ENCODE measurements around the gene RNF128.
A peak's percentile ranks its signal among the peaks of the same experiment; 100 is the strongest.
"Not testable (repeated sequence)": the region's sequence is repeated elsewhere in the genome, so short reads cannot be mapped to it uniquely, and the experiment has no call there.

Gene RNF128

GRCh38 chrX:106742805-106743204 lies 16.3 kb downstream of the RNF128 start:
- no peak for DNase-seq (ENCODE audit: low spot score)

- no peak for DNase-seq (ENCODE audit: low spot score)
Measured at GRCh38 chrX:106748377-106748776, 21.9 kb downstream of the RNF128 start.

DNA sequence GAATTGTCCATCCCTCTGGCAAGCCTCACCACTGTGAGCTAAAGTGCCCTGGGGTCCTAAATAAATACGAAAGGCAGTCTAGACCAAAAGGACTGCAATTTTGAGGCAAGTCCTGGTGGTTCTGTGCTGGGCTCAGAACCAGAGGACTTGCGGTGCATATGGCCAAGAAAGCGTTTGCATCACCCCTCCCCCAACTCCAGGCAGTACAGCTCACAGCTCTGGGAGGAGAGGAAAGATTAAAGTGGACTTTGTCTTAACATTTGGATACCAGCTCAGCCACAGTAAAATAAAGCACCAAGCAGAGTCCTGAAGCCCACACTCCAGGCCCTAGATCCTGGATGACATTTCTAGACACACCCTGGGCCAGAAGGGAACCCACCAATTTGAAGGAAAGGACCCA lies 24.9 kb downstream of the RNF128 start:
- DNase-seq (ENCODE audit: low spot score), result no peak

DNA sequence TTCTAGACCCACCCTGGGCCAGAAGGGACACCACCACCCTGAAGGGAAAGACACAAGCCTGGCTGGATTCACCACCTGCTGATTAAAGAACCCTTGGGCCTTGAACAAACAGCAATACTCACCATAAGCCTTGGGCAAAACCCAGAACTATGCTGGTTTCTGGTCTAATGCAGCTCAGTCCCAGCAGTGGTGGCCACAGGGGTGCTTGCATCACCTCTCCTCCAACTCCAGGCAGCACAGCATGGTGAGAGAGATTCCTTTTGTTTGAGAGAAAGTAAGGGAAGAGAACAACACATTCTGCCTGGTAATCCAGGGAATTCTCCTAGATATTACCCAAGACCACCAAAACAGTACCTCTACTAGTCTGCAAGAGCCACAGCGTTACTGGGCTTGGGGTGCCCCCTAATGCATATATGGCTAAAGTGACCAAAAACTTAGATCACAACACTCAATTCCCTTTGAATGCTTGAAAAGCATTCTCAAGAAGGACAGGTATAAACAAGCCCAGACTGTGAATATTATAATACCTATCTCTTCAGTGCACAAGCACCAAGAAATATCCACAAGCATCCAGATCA lies 25.7 kb downstream of the RNF128 start:
- no peak for DNase-seq (ENCODE audit: low spot score)

- DNase-seq (ENCODE audit: low spot score), result not testable (repeated sequence)
Measured at GRCh38 chrX:106769288-106769687, 42.8 kb downstream of the RNF128 start.

GRCh38 chrX:106774981-106775380 lies 48.5 kb downstream of the RNF128 start:
- DNase-seq (ENCODE audit: low spot score), result no peak

DNA sequence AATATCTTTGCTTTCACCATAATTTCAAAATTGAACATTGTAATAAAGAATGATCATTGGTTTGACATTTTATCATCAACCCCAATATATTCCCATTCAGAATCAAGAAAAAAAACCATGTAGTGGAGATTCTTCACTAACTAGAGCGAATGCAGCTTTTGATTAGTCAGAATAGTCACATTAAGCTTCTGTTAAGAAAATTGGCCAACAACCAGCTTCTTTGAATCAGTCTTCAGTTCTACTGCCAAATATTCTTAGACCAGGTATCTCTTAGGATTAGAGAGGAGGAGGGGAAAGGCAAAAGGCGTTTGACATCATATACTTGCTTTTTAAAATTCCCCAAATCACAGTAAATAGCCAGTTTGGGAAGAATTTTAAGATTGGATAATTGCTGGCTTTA lies 53.8 kb downstream of the RNF128 start:
- no peak for DNase-seq (ENCODE audit: low spot score)

DNA sequence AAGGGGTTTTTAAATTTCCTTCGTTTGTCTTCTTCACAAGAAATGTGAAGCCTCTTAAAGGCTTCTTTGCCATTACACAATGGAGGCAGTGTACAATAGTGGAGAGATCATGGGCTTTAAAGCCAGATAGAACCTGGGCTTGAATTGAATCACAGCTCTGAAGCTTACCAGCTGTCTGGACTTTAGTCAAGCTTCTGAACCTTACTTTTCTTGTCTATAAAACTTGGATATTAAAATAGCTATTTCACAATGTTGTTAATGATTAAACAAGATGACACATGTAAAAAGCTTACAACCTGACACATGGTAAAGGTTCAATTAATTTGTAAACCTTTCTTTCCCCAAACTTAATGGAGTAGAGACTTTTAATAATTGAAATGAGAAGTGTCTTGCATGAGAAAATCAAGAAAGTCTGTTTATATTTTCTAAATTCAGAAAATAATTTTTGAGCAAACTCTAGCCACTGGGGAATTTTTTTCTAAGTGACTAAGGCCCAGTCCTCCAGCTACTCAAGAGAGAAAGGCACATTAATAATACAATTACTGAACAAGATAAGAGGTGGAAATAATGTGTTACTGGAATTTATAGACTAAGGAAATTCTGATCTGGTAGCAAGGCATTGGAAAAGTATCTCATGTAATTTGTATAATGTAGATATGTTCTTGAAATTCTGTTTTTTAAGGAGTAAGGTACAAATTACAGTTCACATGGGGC lies 54.3 kb downstream of the RNF128 start:
- DNase-seq (ENCODE audit: low spot score), result no peak

DNA sequence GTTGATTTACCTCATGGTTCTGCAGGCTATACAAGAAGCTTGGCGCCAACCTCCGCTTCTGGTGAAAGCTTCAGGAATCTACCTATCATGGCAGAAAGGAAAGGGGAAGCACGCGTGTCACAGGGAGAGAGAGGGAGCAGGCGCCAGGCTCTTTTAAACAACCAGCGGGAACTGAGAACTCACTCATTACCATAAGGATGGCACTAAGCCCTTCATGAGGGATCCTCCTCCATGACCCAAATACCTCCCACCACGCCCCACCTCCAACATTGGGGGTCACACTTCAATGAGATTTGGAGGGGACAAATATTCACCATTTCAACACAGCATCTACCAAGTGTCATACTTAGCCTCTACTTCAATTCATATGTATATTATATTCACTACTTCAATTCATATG lies 57.2 kb downstream of the RNF128 start:
- no peak for DNase-seq (ENCODE audit: low spot score)

DNA sequence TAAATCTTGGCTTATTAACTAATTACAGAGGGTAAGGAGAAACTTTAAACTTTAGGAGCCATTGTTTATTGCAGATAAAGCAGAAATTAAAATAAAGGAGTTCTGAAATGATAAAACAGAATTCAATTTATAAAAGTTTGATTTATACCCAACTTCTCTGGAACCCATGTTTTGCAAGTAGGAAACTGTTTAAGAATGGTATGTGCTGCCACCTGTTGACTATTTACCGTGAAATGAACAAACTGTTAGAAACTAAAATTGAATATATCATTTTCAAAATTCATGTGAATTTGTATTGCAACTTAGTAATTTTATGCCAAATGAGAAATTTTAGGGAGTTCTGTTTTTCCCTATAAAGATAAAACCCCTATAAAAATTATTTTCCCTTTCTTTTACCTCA lies 65.0 kb downstream of the RNF128 start:
- DNase-seq (ENCODE audit: low spot score), result no peak

DNA sequence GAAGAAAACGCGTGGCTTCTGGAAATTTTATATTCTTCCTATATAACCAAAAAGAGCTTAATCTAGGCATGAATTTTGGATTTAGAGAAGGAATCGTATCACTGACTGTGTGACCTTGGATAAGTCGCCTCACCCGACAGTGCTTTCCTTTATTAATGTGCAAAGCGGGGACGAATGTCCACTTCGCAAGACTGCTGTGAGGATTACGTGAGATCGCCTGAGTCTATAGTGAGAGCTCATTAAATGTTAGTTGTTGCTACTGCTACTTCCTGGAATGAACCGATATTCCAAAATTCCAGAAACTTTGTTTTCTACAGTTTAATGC lies 75.5 kb downstream of the RNF128 start:
- peak; percentile 8 for DNase-seq (ENCODE audit: low spot score)

DNA sequence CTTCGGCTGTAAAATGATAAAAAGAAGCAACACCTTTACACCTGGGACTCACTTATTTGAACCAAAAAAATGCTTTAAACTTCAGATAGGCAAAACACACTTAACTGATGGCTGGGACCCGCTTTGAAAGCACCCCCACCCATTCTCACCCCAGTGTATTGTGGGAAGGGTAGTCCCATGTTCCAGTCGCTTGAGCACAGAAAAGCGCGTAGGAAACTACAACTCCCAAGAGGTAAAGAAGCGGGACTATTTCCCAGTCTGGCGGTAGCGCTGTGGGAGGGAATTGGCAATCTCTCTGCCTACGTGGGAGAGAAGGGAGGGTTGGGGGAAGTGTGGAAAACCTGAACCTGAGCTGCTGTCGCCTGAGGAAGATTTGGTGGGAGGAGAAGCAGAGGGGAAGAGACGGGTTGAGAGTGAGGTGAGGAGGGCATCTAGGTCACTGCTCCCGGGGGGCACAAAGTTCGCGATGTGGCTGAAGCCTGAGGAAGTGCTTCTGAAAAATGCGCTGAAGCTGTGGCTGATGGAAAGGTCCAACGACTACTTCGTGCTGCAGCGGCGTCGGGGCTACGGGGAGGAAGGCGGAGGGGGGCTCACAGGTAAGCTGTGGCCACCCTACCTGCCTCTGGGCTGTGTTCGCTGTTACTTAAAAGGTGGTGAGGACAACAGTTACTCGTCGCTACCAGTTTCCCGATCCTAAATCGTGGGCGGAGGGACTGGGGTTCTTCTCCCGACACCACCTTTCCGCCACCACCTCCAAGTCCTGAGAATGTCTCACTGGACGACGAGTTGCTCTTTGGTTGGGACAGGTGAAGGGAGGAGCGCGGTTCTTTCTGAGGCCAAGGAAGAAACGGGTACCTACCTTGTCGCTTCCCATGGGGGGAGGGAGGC lies 76.1 kb downstream of the RNF128 start, which contains the start of gene TBC1D8B:
Gene TBC1D8B (plus strand): TSS at position 286 of the 888 bp plus-strand sequence. CDS start 181 bp downstream, at position 467.
- peak; percentile 82 for DNase-seq (ENCODE audit: low spot score)

DNA sequence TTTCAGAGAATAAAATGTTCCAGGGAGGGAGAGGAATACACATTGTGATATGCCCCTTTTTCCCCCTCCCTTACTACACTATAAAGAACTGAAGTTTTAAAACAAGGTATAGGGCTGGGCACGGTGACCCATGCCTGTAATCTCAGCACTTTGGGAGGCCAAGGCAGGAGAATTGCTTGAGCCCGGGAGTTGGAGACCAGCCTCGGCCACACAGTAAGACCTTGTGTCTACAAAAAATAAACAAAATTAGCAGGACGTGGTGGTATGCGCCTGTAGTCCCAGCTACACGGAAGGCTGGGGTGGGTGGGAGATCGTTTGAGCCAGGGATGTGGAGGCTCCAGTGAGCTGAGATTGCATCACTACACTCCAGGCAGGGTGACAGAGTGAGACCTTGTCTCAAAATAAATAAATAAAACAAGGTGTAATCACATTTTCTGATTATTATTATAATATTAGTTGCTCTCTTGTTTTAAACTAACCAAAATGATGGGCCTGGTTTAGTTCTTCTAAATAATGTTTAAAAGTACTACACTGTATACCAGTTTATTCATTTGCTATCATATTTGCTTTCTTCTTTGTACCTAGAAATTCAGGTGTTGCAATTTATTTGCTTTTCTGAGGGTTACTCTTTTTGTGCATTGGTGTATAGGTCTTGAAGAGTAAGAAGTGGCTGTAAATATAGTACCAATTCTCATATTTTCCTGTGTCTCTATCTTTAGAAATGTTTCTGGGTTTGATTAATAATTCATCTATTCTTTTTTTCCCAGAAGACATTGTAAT lies 84.8 kb downstream of the RNF128 start:
- no peak for DNase-seq (ENCODE audit: low spot score)

DNA sequence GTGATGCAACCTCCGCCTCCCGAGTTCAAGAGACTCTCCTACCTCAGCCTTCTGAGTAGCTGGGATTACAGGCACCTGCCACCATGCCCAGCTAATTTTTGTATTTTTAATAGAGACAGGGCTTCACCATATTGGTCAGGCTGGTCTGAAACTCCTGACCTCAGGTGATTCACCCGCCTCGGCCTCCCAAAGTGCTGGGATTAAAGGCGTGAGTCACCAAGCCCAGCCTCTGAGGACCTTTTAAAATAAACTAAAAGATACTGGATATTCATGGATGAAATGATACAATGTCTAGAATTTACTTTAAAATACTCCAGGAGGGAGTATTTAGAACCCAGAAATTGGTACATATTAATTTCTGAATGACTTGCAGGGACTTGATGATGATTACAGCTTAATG lies 86.4 kb downstream of the RNF128 start:
- not testable (repeated sequence) for DNase-seq (ENCODE audit: low spot score)

DNA sequence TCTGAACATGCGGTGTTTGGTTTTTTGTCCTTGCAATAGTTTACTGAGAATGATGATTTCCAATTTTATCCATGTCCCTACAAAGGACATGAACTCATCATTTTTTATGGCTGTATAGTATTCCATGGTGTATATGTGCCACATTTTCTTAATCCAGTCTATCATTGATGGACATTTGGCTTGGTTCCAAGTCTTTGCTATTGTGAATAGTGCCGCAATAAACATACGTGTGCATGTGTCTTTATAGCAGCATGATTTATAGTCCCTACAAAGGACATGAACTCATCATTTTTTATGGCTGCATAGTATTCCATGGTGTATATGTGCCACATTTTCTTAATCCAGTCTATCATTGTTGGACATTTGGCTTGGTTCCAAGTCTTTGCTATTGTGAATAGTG lies 87.6 kb downstream of the RNF128 start:
- DNase-seq (ENCODE audit: low spot score), result not testable (repeated sequence)
